ENCODE data around the gene KCTD12. TPM values are rescaled to one million over a fixed set of nuclear protein-coding genes. Genes with fewer than 3 reads are reported as not detected.

The KCTD12 gene
- total RNA-seq, 1 donor from 2014 or later = 33.8 TPM

- H3K36me3 Mint-ChIP-seq (ENCODE audit: low read depth) = peaks cover 3% of the 10 kb centered on the region
- TF ChIP-seq, protein P1, sequence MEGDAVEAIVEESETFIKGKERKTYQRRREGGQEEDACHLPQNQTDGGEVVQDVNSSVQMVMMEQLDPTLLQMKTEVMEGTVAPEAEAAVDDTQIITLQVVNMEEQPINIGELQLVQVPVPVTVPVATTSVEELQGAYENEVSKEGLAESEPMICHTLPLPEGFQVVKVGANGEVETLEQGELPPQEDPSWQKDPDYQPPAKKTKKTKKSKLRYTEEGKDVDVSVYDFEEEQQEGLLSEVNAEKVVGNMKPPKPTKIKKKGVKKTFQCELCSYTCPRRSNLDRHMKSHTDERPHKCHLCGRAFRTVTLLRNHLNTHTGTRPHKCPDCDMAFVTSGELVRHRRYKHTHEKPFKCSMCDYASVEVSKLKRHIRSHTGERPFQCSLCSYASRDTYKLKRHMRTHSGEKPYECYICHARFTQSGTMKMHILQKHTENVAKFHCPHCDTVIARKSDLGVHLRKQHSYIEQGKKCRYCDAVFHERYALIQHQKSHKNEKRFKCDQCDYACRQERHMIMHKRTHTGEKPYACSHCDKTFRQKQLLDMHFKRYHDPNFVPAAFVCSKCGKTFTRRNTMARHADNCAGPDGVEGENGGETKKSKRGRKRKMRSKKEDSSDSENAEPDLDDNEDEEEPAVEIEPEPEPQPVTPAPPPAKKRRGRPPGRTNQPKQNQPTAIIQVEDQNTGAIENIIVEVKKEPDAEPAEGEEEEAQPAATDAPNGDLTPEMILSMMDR (IDR thresholded peaks at IDR 0.05) = no peak
- no peak for DNase-seq (ENCODE audit: low spot score)
- H3K27ac Mint-ChIP-seq (ENCODE audit: unreplicated experiment) = no peak overlapping the region
- H3K4me3 Mint-ChIP-seq (ENCODE audit: unreplicated experiment) = no peak overlapping the region
- H3K27me3 Mint-ChIP-seq (ENCODE audit: low read depth) = peaks cover 11% of the 10 kb centered on the region
- H3K4me1 Mint-ChIP-seq (ENCODE audit: low read depth) = peaks cover 8% of the 10 kb centered on the region
- peaks cover 10% of the 10 kb centered on the region for H3K9me3 Mint-ChIP-seq (ENCODE audit: low read depth)
Observed at GRCh38 chr13:76861859-76862258, 24.3 kb downstream of the KCTD12 start.

DNA sequence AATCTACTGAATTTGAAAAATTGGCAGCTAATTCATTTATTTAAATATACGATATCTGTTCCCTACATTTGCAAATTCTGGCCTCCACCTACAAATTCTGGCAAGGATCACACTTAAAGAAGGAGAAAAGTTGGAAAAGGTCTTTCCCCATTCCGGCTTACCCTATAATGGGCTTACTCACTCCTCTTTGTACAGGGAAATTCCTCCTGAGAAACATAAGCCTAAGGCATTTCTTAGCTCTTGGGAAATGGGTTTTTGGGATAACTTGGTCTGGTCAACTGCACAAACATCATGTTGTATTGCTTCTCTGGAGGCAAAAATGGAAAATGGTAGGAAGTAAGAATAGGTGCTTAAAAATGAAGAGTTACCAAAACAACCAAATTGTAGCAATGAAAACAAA lies 25.5 kb downstream of the KCTD12 start:
- Mint-ChIP-seq H3K4me1 (ENCODE audit: low read depth) (peaks cover 12% of the 10 kb centered on the region), H3K9me3 (ENCODE audit: low read depth) (peaks cover 13% of the 10 kb centered on the region), H3K27ac (ENCODE audit: unreplicated experiment) (no peak overlapping the region), H3K4me3 (ENCODE audit: unreplicated experiment) (no peak overlapping the region), H3K36me3 (ENCODE audit: low read depth) (peaks cover 3% of the 10 kb centered on the region), H3K27me3 (ENCODE audit: low read depth) (peaks cover 5% of the 10 kb centered on the region)
- no peak for DNase-seq (ENCODE audit: low spot score)
- TF ChIP-seq, protein P1 (IDR thresholded peaks at IDR 0.05) = no peak

GRCh38 chr13:76854894-76855293 lies 31.3 kb downstream of the KCTD12 start:
- Mint-ChIP-seq H3K4me3 (ENCODE audit: unreplicated experiment) (no peak overlapping the region), H3K4me1 (ENCODE audit: low read depth) (peaks cover 41% of the 10 kb centered on the region), H3K9me3 (ENCODE audit: low read depth) (peaks cover 10% of the 10 kb centered on the region), H3K27me3 (ENCODE audit: low read depth) (no peaks in the 10 kb centered on the region), H3K27ac (ENCODE audit: unreplicated experiment) (no peak overlapping the region), H3K36me3 (ENCODE audit: low read depth) (peaks cover 1% of the 10 kb centered on the region)
- TF ChIP-seq, protein P1 (IDR thresholded peaks at IDR 0.05) = no peak
- no peak for DNase-seq (ENCODE audit: low spot score)

GRCh38 chr13:76853921-76854608 lies 32.1 kb downstream of the KCTD12 start:
- no peaks in the 10 kb centered on the region for H3K27me3 Mint-ChIP-seq (ENCODE audit: low read depth)
- peak overlapping the region; percentile 37 for H3K27ac Mint-ChIP-seq (ENCODE audit: unreplicated experiment)
- TF ChIP-seq, protein P1 (IDR thresholded peaks at IDR 0.05) = no peak
- H3K9me3 Mint-ChIP-seq (ENCODE audit: low read depth) = peaks cover 5% of the 10 kb centered on the region
- peaks cover 41% of the 10 kb centered on the region for H3K4me1 Mint-ChIP-seq (ENCODE audit: low read depth)
- no peak for DNase-seq (ENCODE audit: low spot score)
- no peak overlapping the region for H3K4me3 Mint-ChIP-seq (ENCODE audit: unreplicated experiment)
- H3K36me3 Mint-ChIP-seq (ENCODE audit: low read depth) = no peaks in the 10 kb centered on the region

DNA sequence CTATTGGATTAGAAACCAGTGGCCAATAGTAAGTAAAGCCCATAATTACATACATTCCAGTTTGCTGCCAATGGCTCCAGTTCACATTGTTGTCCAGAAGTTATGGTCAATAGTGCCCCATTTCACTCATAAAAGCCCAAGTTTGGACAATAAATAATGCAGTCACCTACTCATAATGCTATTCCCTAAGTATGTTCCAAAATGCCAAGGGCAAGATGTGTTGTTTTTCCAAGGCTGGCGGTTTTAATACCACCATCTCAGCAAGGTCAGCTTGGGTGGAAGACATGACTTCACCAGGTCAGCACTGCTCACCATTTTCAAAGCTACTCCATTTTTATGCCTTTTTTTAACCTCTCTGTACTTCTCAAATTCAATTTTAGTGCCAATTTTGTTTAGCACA lies 32.7 kb downstream of the KCTD12 start:
- Mint-ChIP-seq H3K27me3 (ENCODE audit: low read depth) (no peaks in the 10 kb centered on the region), H3K9me3 (ENCODE audit: low read depth) (peaks cover 3% of the 10 kb centered on the region), H3K27ac (ENCODE audit: unreplicated experiment) (peak overlapping the region; percentile 37), H3K4me1 (ENCODE audit: low read depth) (peaks cover 41% of the 10 kb centered on the region), H3K36me3 (ENCODE audit: low read depth) (no peaks in the 10 kb centered on the region), H3K4me3 (ENCODE audit: unreplicated experiment) (no peak overlapping the region)
- TF ChIP-seq, protein P1 (IDR thresholded peaks at IDR 0.05) = no peak
- no peak for DNase-seq (ENCODE audit: low spot score)

Measured in chondrocyte (in vitro differentiated cells).